KG1 (cell line): Measurements from ENCODE around the gene ARHGEF4.

Experiments
- DNase-seq: peaks from one replicate; lab custom pipeline; 2025; lab: John Stamatoyannopoulos, UW

The ARHGEF4 gene

DNA sequence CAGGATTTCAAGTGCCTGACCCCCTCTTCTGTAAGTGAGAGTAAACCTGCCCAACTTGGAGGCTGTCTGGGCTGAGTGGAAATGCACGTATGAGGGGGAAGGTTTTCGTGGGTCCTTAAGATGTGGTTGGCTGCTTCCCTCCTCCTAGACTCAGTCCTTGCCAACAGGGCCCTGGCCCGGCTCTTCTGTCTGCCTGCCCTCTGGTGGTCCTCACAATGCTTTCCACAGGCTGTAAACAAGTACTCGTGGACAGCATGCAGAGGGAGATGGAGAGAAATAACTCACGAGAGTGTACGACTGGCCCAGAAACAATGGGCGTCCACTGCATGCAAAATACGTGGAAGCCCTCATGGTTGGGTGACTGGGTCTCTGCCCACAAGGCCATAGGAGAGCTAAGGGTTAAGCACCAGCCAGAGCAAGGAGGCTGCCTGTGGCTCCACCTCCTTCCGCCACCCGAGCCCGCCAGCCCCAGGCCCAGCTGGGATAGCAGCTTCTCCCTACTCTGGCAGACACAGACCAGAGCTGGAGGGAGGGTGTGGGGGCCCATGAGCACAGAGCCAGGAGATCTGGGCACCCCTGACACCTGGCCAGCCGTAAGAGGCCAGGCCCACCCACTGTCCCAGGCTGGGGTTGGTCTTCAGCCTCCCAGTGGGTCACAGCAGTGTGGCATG lies 17.0 kb upstream of the ARHGEF4 start:
- DNase-seq, result no peak

DNA sequence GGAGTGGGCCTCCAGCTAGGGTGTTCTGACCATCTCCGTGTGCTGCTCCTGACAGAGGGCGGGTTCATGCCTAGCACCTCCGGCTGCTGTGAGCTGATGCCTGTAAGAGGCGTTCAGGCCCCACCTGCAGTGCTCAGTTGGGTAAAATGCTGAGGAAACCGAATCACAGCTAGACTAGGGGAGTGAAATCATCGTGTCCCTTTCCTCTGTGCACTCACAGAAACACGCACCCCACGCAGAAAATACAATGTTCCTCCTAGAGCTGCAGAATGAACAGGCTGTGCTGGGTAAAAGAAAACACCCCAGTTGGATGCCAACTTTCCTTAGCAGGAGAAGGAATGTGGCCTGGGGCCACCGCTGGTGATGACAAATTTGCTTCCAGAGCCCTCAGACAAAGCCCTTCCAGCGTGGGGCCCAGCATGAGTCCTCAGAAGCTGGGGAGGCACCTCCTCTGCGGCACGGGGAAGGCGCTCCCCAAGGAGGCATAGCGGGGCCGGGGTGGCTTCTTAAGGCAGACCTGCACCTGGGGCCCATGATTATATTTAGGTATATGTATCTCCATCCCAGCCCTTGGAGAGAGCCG lies 16.3 kb upstream of the ARHGEF4 start:
- no peak for DNase-seq

DNA sequence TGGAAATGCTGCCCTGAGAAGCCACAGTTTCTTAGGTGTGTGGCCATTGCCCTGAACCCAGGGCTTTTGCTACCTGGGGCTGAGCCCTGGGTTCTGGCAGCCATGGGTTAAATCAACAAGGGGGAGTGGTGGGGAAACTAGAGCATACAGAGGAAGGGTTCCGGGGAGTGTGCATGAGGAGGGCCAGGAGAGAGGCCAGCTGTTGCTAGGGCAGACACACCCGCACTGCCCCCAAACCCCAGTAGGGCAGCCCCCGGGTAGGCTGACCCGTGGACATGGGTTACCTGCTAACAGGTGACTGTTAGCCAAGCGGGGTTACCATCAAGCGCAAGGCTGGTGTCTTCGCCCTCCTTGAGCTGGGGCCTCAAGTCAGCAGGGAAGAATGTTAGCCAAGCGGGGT lies 14.8 kb upstream of the ARHGEF4 start:
- DNase-seq, result no peak

DNA sequence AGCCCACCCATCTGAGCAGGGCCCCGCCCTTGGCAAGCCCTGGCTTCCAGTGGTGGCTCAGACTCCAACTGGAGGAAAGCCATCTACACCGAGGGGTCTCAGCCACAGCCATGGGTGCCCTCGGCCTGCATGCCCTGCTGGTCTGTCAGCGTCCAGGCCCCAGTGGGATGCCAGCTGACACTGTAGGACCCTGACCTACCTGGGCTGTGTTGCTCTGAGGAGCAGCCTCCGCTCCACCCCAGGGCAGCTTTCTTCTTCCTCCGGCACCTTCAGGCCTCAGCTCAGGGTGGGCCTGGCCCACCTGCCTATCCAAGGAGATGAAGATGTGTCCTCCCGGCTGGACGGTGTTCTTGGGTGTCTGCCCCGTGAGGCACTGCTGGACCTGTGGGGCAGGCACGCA lies 13.9 kb upstream of the ARHGEF4 start:
- no peak for DNase-seq

DNA sequence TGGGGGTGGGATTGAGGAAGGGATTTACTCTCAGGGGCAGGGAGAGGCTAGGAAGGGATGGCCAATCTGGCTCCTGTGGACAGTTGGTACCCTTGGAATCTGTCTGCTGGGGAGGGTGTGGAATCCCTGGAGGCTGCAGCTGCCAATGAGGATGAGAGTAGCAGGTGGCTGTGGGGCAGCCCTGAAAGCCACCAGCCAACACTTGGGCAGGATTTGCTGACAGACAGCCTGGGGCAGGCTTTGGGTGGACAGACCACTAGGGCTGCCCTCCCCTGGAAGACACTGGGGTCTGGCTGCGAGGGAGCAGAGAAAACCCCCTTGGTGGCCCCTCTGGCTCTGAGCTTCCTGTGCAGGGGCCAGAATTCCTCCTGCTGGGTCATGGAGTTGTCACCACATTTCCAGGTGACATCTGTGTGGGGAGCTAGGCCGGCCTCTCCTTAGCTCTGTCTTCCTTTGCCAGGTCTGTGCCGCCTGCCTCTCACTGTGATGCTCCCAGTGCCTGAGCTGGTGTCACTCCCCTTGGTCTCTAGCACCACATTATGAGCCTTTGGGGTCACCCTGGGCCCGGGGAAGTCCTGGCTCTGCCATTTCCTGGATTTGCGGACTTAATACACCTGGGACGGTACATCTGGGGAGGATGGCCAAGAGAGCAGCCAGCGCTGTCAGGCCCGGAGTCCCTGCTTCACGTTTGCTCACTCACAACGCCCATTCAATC lies 13.4 kb upstream of the ARHGEF4 start:
- no peak for DNase-seq

DNA sequence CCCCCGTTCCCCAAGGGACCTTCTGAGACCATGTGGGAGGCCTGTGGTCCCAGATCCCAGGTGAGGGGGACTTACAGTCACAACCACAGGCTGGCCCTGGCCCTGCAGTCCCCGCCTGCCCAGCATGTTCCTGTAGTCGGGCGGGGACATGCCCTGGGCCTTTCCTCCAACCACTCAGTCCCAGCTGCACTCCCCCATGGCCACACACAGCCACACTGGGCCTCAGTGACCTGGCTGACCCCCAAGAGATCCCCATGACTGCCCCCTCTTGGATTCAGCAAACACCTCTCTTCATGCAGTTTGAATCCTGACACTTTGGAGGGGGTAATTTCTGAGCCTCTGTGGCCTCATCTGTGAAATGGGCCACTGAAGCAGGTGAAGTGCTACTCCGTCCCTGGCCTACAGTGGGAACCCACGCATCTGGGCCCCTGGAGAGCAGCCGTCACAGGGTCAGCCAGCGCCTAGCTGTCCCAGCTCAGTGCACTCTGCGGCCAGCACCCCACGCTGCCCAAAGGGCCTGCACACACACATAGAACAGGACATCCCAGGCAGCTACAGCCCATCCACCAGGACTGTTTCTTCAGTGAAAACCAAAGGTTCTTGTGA lies 12.7 kb upstream of the ARHGEF4 start:
- DNase-seq, result no peak

DNA sequence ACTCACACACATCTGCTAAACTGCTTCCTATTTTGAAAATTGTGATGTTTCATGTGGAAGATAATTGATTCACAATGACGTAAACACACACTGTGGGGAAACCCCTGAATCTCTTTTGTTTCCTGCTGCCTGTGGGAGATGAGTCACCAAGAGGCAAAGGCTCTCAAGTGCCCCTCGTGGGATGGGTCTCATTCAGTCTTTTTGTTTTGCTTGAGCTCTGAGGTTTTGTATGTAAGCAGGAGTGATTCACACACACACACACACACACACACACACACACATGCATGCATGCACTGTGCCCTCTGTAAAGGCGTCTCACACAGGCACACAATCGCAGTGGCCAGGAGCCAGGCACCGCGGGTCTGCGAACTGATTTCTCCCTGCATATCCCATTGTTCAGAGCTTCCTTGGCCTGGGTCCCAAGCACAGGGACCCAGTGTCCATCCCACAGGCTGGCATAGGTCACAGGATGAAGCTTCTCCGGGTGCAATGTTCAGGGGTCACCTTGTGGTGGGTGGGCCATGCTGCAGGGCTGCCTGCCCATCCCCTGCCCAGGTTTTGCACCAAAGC lies 12.1 kb upstream of the ARHGEF4 start:
- no peak for DNase-seq

DNA sequence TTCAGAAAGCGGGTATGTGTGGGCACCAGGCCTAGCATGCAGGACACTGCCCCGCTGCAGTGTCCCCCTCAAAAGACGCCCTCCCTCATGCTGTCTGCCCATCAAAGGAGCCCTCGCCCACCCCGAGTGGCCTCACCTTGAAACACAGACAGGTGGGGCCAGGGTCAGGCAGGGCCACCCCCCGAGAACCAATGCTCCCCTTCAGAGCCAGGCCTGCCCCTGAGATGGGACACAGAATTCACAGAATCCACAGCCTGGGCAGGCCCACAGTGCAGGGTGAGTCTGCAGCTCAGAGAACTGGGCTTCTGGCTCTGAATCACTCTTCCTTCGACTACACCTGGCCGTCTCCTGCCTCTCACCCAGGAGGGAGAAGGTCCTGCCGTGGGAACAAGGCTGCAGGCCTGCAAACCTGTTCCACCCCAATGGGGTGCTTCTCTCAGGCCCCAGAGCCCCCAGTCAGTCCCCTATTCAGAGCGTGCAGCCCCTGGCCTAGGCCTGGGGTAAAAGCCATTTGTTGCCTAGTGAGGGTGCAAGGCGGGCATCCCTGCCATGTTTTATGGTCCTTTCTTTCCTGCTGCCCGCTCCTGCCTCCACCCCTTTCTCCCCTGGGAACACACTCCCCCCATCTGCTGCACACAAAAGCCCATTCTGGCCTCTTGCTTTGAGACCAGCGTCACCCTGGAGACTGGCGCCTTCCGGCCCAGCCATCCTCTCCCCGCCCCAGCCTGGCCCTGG lies 11.3 kb upstream of the ARHGEF4 start:
- DNase-seq, result no peak

DNA sequence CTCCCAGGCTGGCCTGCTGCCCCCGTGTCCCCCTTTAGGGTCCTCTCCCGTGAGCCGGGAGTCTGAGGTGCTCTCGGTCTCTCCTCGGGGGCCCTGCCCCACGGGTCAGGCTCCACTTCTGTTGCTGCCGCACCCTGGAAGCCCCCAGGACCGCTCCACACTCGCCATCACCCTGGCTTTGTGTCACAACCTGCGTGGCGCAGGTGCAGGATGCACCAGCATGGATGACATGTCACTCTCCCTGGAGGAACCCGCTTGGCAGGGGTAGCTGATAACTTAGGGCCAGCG lies 10.8 kb upstream of the ARHGEF4 start:
- DNase-seq, result no peak

DNA sequence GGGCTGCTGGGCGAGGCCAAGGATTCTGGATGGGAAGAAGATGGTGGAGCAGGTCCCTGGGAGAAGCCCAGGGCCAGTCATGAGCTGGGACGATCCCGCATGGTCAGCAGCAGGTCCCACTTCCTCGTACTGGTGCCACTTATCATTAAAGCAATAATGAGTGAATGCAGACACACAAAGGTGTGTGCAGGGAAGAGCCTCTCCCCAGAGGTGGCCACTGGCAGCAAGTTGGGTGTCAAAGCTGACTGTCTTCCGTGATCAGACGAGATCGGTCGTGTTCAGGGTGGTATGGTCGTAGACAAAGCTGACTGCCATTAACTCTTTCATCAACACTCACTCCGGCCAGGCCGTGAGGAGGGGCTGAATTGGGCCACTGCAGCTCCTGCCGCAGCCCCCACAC lies 10.3 kb upstream of the ARHGEF4 start:
- no peak for DNase-seq

DNA sequence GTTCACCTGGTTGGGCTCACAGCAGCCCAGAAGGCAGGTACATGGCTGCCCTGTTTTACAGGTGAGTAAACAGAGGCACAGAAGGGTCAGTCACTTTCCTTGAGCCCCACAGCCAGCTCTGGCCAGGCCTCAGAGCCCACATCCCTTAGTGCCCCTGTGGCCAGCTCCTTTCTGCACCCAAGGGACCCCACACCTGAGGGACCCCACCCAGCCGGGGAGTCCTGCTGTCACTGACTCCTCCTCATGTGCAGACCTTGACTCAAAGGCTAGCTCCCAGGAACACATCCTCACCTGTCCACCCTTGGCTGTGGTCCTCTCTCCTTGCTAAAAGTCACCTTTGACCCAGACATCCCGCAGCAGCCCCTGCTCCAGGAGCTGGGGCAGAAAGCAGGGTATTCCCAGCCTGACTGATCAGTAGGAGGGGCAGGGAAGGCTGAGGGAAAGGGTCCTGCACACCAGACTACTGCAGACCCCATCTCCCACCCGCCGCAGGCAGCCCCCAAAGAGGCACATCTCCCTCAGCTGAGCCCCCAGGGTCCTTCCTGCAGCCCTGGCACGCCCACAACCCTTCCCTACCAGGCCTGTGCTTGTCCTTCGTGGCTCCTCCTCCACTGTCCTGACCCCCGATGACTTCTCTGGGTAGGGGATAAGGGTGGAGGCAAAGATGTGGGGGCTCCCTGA lies 9.8 kb upstream of the ARHGEF4 start:
- DNase-seq, result no peak

DNA sequence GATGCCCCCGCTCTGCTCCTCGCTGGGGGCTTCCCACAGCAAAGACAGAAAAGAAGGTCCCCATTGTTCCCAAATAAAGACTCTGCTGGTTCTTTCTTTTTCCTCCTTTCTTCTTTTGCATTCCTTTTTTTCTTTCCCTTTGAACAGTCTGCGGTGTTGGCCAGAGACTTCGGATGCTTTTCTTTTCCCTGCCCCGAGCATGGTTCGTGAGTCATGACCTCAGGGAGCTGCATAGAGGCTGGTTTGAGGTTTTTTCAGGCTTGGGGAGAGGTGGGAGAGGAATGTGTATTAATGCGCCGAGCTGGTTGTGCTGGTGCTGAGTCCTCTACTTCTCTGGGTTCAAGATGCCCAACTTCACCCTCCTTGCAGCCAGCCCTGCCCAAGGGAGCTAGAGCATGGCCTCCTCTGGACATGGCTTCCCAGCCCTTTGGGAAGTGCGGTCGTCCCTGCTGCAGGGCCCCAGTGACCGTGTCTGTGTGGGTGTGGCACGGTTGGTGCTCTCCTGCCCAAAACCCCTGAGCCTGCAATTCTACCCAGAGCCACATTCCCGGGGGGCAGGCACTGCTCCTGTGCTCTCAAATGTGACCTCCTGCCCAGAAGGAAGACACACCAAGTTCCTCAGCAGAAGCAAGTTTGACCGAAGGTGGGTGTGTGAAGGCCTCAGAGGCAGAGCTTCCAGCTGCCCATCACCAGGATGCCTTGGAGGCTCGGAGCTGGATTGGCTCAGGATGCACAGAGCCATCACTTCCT lies 9.0 kb upstream of the ARHGEF4 start:
- DNase-seq, result no peak

DNA sequence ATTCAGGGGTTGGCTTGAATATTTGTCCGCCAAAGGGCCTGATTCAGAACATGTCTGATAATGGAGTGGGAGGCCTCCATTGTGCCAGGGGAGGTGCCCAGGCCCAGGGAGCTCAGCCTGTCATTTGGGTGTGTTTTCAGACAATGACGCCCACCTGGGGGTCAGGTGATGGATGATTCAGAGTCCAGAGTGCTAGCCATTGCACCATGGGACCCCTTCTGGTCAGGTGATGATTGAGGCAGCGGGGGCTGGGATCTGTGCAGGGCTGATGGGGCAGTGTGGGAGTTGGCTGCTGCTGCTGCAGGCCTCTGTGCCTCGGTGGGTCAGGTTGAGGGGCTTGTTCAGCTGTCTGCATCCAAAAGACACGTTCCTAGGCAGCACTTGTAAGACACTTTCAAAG lies 8.3 kb upstream of the ARHGEF4 start:
- DNase-seq, result no peak

DNA sequence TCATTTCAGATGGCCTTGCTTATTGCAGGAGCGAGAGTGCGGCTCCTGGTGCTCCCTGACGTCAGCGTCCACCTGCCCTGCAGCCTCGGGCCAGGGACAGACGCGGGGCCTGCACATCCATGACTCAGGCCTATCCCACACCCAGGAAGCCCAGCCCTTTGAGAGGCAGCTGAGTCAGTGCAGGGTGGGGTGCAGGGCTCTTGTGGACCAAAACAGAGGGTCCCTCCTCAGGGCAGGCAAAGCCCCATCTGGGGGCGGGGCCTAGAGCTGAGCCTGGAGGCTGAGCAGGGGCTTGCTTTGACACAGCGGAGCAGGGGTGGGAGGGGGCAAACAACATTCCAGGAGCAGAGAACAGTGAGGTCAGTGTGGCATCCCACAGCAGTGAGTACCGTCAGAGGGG lies 7.7 kb upstream of the ARHGEF4 start:
- no peak for DNase-seq

DNA sequence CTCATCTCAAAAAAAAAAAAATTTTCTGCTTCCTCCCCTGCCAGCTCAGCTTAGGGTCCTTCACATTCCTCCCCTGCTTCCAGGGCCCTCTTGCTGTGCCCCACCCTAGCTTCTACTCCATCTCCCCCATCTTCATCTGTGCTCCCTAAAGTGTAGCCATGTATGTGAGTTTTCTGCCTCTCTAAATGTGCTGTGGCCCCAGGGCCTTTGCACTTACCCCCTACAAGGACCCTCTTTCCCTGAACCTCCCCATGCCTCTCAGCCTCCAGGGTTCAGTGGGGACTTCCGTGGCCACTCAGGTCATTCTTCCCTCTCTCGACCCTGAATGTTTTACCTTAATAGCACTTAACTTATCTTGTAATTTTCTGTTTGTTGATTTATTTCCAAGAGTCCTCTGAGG lies 6.2 kb upstream of the ARHGEF4 start:
- no peak for DNase-seq

DNA sequence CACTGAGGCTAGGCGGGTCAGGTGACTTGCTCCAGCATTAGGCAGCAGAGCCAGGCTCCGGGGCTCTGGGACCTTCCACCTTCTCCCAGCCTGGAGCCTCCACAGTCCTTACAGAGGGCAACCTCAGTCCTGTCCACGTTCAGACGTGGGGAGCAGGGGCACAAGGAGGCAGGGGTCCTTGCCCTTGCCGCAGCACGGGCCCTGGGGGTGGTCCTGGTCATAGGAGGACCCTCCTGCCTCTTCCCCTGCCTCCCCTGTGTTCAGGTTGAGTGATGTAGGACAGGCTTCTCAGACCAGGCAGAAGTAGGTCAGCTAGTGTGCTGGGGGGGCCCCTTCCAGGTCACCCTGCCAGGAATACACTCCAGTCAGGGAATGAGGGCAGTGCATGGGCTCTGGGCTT lies 5.4 kb upstream of the ARHGEF4 start:
- DNase-seq, result no peak

DNA sequence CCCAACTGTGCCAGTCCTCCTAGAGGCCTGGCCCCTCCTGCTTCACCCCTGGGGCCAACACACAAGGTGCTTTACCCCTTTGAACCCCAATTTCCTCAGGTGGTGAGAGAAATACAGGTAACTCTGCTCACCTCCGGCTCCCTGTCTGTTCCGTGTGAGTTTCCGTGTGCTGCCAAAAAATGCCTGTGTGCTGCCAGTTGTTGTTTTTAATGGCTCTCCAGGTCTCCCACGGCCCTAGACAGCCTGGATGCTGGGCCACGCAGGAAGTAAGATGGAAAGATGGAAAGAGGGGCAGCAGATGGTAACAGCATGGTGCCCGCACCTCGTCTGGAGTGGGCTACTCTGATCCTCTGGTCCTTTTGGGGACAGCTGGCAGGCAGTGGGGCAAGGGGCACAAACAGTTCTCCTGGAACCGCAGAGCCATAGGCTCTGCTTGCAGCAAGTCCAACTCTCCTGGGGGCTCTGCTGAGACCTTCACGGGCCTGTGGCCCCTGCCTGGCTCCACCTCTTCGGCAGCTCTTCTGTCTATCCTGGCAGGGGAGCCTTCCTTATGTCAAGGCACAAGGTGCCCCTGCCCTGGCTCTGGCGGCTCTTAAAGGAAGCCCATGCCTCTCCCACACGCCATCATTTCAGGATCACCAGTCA lies 4.3 kb upstream of the ARHGEF4 start:
- DNase-seq, result no peak

DNA sequence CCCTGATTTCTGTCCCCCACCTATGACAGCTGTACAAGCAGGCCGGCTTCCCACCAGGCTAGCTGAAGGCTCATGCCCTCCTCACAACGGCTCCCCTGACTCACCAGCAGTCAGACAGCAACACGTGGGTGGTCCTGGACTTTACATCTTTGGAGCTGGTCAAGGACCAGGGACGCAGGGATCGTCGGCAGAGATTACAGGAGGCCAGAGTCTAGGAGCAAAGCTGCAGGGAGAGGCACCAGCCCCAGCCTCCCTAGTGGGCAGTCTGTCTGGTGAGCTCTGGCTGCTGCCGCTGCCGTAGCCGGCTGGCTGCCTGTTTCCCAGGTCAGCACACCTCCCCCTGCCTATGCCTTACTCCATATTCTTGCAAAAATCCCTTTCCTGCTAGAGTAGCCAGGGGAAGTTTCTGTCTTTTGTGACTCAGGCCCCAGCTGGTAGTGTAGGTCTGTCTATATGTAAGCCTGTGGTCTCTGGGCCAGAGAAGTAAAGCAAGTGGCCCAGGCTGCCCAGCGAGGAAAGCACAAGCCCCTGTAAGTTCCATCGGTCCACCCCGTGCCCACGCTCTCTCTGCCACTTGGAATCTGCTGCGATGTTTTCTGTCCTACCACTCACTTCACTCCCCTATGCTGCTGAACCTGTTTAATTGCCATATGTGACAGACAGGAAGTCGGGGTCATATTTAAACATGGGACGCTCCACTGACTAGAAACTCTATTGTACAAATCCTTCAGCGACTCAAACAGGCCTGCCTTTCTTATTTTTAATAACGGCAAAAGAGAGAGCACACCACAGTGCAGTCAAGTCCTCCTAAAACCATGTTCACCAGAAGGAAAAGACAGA lies 2.4 kb upstream of the ARHGEF4 start:
- no peak for DNase-seq

DNA sequence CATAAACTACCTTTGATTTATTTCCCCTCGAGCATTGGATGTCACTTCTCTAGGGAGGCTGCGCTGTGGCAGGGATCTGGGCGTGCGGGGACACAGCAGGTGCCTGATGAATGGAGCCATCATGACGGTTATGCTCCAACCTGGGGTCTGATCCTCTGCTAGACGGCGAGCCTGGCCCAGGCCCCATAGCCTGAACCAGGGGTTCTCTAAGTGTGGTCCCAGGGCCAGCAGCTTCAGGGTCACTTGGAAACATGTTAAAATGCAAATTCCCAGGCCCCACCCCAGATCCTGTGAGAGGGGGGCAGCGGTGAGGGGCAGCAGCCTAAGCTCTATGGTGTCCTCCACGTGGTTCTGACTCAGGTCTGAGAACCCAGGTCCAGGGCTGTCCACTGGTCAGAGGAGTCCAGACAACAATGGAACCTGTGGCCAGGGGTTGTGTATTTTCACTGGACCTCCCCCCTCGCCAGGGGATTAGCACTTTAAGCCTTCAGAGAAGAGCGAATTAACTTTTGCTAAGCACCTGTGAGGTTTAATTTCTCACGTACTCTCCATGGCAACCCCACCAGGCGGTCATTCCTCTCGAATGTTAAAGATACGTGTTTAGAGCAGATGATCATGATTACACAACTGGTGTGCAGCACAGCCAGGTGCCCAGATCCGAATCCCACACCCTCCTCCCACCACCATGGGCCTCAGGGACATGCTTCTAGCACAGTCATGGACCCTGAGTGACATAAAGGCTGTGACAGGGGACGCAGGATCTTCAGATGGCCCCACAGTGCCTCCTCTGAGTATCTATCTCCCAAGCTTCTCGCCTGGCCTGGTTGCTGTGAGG lies 1.6 kb upstream of the ARHGEF4 start:
- no peak for DNase-seq
